DMS153 treated with DMSO at 0.1 percent for 48 hours (cell line): ENCODE data around the gene ALG3.

Experiments
- DNase-seq: peaks from one replicate; lab custom pipeline; 2025; ENCODE audit not compliant: unreplicated experiment; lab: John Stamatoyannopoulos, UW

Gene ALG3

GRCh38 chr3:184198509-184198908 is 50.3 kb downstream of the ALG3 start:
- no peak for DNase-seq

DNA sequence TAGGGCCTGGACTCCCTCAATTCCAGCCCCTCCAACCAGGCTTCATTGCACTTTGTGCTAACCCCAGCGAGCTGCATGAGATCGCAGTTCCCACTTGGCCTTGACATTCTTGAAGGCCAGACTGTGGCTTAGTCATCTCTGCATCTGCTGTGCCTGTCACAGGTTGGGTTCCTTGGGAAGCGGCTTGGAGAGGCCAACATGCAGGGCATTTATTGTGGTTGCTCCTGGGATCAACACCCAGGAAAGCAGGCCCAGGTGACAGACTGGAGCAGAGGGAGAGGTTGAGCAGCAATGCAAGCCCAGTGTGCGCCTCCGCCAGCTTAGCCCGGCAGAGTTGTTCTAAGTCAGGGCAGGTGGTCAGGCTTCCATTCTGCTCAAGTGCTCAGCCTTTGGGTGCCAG is 52.2 kb downstream of the ALG3 start:
- no peak for DNase-seq

DNA sequence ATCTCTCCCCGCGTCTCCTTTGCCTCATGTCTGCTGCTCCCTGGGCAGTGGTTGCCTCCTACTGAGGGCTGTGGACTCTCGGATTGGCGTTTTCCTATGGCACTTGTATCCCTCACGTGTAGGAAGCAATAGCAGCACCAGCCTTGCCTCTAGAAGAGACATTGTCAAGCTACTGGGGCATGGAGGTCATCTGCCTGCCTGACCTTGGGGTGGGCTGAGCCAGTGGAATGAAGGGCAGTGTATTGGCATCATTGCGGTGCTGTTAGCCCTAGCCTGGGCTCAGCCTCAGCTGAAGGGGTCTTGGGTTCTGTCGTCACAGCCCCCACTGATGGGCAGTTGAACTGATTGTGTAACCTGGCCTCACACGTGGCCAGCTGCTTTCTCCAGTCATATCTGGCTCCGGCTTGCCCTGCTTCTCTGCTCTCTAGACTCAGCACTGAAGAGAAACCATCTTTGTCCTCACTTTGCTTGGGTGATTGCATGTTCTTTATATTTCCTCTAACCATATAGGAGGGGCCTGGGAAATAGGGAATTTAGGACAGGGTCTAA is 54.7 kb downstream of the ALG3 start:
- DNase-seq = no peak

DNA sequence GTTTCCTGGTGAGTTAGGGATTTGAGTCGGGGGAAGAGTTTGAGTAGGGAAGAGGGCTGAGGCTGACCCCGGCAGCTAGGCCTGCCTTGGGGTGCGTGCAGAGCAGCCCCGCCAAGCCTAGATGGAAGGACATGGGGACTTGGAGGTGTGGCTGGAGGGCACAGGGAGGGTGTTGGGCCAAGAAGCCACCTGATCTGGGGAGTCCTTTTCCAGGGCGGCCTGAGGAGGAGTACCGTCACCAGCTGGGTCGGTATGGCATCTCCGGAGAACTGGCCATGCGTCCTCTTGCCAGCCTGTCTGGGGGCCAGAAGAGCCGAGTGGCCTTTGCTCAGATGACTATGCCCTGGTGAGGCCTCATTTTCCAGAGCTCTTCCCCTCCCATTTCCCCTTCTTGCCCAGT is 55.9 kb downstream of the ALG3 start:
- no peak for DNase-seq
